ENCODE results near the gene PXDC1.

Gene PXDC1

DNA sequence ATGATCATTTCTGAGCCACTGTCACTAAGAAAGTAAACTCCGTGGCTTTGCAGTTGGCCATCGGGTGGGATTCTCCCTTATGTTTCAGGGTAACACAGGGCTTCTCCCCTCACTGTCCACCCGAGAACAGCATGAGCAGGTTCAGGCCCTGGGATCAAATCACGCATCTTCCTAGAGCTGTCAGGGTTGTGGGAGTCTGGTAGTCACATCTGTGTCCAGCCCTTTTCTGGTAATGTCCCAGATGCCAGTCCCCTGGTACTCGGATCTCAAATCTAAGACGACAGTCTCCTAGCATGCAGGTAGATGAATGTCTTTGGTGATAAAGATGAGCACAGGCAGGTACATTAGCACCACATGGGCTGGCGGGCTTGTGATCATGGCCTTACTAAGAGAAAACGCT lies 4.8 kb downstream of the PXDC1 start:
- no peak for DNase-seq

DNA sequence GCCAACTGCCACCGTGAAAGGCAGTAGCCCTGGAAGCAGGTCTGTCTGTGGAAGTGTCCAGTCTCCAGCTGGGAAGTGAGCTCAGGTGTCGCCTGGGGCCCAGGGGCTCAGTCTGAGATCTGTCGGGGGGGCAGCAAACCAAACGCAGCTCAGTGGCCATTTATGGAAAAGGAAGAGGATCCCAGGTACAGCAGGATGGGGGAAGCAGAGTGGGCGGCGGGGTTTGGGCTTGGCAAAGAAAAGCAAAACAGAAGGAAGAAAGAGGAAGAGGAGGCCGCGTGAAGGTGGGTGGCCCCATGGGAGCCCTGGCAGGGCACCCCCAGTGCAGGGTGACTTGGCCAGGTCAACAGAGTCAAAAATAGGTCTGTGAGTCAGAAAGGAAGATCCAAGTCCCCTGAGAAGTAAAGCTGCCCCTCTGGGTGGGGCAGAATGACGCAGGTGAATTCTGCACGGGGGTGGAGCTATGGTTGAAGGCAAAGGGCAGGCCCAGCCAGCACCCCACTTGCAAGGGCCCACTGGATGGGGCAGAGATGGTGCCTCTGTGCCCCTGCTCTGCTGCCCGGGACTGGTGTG lies 5.3 kb downstream of the PXDC1 start:
- DNase-seq = no peak

DNA sequence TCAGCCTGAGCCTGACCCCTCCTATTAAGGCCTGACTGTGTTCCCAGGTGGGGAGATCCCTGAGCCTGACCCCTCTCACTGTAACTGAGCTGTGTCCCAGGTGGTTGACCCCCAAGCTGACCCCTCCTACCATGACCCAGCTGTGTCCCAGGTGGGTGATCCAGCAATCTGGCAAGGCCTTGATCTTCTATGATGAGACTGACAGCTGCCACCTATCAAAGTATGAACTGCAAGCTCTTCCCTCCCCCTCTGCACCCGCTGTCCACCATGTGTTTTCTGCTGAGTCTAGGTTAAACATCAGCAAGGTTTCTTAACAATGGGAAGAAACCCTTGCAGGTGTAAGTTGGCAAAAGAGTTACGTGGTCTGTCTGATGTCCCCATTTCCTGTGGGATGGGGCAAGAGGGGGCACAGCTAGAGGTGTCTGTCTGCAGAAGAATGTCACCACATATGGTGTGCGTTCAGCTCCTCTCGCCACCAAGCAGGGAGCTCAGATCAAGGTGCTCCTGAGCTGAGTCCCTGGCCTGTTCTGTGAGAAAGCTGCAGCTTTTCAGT lies 5.9 kb downstream of the PXDC1 start:
- no peak for DNase-seq

DNA sequence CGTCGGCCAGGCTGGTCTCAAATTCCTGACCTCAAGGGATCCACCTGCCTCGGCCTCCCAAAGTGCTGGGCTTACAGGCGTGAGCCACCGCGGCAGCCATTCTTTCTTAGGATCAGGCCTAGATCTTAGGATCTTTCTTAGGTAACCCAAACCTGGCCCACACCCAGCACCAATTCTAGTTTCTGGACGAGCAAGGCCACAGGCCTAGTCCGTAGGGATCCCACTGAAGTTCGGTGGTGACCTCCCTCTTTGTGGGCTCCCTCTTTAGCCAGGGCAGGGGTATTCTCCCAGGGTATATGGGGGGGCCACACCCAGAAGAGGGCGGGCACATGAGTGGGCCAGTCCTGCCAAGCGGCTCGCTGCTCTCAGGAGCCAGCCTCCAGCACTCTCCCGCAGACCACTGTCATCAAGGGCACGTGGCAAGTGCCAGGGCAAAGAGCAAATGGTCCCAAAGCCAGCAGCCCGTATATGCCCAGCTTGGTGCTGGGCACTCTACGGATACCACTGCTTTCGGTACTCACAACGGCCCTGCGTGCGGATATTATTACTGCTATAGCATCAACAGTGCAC lies 6.5 kb downstream of the PXDC1 start:
- no peak for DNase-seq

DNA sequence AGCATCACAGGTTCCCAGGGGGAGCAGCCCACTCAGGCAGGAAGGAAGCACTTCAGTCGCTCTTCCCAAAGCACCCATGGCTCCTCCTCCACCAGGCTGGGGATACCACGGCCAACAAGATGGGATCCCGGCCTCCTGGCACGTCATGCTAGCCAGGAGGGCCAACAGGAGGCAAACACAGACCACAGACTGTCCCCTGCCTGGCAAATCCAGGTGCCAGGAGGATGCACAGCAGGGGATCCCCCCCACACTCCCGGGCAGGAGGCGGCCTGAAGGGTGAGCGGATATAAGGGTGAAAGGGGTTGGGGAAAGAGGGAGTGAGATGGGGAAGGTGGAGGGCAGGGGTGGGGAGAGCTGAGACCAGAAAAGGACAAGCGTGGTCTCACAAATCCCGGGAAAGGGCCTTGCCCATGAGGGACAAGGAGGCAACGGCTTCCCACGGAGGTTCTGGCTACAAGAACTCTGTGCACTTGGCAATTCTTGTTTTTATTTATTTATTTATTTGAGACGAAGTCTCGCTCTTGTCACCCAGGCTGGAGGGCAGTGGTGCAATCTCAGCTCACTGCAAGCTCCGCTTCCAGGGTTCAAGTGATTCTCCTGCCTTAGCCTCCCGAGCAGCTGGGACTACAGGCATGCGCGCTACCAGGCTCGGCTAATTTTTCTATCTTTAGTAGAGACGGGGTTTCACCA lies 7.2 kb downstream of the PXDC1 start:
- no peak for DNase-seq

DNA sequence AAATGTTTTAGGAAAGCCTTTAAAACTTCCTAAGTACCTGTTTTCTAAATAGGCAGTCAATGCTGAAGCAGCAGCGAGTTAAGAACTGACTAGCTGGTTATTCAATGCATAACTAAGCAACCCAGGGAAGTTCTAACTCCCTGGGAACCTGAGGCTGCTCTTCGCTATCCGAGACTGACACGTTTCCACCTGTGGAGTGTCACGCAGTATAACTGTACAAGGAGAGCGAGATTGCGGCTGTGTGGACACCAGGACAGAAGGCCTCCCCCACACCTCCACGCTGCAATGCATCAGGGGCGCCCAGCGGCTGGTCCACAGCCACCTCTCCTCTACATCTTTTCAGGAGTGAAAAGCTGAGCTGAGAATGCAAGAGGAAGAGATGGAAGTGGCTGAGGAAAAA lies 8.0 kb downstream of the PXDC1 start:
- DNase-seq = no peak

DNA sequence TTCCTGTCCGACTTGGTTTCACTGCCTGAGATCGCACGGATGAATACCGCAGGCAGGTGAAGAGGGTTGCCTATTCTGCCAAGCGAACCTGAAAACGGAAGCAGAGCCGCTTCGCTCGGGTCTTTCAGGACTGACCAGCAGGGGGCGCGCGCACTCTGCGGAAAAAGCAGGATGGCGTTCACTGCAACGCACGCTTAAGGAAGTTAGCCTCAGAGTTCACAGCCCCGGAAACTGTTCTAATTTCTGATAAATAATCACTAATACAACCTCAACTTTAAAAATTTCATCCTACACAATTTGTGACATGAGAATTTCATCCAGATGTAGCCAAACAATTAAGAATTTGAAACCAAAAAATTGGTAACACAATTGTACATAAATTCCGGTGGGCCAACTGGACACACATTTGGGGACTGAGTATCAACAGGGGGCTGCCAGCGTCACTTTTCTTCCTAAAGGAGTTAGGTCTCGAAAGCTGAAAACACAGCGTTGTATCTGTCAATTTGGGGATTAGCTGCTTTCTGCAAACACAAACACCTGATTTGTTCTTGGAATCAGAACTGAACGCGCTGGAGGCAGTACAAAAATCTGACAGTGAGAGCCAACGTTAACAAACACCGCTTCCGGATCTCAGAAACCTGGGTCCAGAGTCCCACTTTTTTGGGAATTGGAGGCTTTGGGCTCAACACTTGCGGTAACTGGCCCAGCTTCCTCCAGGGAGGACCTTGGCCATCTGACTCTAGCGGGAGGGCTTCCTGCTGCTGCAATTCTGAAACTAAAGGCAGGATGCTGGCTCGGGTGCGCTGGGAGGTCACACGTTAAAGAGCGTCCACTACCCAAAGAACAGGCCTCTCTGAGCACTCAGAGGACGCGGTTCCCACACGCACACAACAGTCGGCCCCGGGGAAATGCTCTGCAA lies 8.8 kb downstream of the PXDC1 start:
- DNase-seq = peak; percentile 93

DNA sequence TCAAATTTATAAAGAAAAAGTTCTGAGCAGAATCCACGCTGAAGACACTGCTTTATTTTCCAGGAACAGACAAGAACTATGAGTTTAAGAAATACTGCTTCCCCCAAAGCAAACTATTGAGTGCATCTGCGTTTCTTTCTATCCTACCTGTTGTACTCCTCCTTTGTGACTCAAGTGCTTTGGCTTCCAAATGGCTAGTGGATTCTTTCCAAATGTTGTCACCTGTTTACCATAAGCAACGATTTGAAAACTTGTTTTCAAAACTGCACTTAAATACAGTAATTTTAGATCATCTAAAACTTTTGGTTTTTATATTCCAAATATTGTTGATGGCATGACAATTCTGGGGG lies 9.5 kb downstream of the PXDC1 start:
- DNase-seq = no peak

DNA sequence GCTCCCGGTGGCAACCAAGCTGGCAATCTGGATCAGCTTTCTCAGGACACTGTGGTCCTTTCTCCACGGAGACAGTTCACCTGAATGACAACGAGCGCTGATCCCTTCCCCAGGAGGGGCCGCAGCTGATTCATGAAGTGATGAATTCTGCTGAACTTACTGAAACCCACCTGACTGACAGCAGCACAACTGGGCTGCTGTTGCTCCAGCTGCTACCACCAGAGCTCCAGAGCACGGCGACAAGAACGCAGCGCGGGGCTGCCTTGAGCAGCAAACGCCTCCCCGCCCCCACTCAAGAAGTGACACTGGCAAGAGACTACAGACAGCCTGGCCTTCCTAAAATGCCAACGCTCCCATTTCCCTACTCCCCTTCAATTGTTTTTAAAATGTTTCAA lies 10.0 kb downstream of the PXDC1 start:
- DNase-seq = no peak

DNA sequence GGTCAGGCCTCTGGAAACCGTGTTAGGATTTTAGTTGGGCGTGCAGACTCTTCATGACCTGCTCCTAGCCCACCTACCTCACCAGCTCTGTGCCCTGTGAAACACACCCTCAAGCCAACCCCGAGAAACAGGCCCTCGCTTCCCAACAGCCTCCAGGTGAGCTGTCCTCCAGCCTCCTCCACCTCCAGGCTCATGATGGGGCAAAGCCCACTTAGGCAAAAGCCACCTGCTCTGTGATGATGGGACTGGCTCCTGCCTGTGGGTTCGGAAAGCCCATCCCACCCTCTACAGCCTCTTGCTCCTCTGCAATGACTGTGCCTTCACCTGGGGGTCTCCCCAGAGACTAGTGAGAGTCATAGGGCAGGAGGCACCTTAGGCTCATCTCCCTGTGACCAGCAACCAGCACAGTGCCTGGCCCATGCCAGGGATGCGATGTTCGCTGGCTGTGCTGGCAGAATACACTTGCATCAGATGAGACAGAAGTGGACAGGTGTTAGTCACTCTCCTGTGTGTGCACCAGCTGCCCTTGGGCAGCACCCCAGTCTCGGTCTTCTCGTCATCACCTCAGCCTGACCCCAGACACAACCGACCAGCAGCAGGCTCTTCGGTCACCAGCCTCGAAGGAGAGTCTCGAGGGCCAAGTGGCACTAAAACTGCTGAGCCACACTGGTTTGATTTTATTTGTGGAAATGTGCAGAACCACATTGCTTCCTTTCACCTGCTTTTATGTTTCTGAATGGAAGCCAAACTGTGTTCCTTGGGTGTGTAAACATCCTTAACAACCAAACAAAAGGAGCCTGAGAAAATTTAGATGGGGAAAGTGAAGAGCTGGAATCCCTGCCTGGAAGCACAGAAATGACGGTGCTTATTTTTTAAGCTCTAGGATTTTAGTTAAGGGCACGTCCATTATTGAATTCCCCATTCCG lies 10.7 kb downstream of the PXDC1 start:
- no peak for DNase-seq

DNA sequence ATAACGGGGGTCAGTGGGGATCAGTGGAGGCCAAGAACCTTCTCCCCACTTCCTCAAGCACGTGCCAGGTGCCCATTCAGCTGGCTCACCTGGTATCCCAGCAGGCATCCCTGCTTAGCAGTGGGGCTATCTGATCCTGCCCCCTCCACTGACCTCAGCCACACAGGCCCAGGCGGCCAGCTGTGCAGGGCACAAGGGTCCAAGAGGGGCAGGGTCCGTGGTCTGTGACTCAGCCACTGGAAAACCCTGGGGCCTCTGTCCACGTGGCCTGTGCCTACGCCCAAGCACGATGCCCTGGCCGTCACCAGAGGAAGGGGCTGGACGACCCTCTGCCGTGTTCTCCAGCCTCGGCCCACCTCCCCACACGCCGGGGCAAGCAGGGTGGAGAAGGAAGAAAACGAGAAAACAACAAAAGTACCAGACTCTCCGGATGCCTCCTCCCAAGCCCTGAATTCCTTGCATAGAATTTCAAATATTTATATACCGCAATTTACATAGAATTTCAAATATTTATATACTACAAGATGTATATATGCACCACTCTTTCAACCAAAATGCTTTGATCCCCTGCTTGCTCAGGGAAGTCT lies 12.1 kb downstream of the PXDC1 start:
- no peak for DNase-seq

DNA sequence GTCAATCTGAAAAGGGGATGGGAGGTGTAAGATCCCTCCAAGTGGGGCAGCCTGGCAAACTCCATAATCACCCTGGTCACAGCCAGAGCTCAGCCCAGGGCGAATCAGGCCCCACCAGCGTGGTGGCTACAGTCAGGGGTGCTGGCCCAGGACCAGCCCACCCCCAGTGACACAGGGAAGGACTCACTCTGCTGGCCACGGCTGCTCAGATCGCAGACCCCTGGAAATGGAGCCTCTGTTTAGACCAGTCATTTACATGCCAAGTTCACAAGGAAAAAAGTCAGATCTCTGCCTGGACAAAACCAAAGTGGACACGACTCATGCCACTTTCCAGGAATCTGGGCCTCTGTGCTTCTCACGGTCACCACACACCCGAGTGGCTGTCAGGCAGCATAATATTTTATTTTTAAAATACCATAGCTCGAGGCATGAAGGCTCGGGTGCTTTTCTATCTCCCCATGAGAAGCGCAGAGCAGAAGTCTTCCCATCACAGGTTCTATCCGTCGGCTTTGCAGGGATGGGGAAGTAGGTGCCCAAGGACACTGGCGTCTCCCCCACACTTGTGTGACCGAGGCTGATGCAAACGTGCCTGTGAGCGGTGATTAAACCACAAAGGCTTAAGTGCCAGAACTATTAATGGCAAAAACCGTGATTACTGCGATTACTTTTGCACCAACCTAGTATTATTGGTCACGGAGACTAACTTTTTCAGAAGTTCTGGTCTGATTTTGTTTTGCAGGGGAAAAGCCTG lies 13.0 kb downstream of the PXDC1 start:
- no peak for DNase-seq

DNA sequence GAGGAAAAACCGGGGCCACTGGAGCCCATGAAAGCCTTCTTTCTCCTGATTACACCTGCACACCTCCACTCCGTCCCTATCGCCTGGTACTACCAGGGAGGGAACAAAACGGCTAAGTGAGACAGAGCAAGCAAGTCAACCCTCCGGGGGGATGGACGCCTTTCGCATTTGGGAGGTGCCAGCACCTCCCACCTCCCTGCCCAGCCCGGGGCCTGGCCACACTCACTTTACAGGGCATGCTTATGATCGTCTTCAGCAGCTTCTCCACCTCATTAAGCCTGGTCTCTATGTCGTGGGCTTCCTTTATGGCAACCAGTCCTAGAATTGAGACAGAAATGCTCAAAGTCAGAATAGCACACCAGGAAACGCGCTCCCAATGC lies 13.7 kb downstream of the PXDC1 start:
- DNase-seq = no peak

DNA sequence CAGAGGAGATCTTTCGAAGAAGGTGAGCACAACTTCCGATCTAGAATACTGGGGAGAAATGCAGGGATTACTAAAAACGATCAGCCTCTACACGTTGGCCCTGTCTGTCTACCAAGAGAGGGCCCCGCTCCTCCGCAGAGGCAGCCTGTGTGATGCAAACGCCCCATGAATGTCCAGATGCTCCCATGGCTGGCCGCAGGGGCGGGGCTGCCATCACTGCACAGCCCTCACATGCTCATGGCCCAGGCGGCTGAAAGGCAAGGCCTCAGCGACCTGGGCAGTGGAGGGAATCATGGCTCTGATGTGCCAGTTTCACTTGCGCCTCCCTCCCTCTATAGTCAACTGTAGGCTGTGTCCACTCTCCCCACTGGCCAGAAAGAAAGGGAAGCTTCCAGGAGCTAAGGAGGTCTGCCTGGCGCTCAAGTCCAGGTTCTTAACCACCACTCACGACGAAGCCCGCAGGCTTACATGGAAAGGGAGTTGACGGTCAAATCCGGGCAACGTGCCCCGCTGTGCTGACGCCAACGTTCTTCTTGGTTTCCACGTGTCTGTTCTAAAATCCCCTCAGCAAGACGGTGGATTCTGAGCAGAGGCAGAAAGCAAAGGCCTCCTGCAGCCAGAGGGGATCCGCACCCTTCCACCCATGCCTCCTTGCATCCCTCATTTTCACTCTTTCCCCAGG lies 14.2 kb downstream of the PXDC1 start:
- DNase-seq = no peak

DNA sequence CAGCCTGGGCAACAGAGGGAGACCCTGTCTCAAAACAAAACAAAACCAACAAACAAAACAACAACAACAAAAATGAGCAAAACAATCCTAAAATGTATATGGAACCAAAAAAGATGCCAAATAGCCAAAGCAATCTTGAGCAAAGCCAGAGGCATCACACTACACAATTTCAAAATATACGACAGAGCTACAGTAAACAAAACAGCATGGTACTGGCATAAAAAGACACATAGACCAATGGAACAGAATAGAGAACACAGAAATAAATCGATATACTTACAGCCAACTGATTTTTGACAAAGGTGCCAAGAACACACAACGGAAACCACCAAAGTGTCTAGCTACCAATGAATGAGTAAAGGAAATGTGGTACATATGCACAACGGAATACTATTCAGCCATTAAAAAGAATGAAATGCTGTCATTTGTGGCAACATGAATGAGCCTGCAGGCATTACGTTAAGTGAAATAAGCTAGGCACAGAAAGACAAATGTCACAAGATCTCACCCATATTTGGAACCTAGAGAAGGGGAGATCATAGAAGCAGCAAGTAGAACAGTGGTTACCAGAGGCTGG lies 16.4 kb downstream of the PXDC1 start:
- no peak for DNase-seq

DNA sequence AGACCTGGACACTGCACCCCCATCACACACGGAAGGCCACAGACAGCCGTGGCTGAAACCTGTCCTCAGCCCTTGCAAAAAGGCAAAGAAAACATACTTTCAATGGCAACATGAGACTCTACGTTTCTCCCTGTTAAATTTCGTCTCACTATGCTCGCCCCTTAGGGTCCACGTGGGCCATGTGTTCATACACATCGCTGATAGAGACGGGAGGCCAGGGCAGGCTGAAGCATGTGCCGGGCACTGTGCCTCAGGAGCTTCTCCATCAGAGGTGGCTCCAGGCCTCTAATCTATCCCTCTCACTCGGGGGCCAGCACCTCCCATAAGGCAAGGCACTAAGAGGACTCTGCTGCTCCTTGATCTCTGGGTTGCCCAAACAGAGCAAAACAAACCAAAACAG lies 17.5 kb downstream of the PXDC1 start:
- DNase-seq = no peak

DNA sequence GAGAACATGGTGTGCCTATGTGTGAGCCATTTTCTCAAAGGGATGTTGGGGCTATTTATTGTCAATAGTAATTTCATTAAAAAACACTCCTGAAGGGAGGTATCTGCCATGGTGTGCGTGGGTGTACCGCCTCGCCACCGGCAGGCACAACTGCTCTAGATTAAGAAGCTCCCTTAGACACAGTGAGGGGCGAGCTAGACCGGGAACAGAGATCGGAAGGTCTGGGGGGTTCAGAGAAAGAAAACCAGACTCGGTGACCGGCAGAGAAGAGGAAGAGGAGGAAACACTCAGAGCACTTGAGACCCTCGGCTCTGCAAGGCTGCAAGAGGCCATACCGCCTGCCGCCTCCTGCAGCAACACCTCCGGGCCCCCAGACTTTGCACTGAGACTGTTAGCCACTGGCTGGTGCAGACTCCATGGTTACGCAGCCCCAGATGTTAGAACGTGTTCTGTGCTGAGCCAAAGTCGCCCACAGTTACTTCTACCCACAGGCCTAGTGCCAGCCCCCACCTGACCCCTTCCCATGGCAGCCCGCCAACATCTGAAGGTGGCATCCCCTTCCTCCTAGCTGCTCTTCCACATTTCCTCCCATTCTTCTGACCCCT lies 18.1 kb downstream of the PXDC1 start:
- no peak for DNase-seq

DNA sequence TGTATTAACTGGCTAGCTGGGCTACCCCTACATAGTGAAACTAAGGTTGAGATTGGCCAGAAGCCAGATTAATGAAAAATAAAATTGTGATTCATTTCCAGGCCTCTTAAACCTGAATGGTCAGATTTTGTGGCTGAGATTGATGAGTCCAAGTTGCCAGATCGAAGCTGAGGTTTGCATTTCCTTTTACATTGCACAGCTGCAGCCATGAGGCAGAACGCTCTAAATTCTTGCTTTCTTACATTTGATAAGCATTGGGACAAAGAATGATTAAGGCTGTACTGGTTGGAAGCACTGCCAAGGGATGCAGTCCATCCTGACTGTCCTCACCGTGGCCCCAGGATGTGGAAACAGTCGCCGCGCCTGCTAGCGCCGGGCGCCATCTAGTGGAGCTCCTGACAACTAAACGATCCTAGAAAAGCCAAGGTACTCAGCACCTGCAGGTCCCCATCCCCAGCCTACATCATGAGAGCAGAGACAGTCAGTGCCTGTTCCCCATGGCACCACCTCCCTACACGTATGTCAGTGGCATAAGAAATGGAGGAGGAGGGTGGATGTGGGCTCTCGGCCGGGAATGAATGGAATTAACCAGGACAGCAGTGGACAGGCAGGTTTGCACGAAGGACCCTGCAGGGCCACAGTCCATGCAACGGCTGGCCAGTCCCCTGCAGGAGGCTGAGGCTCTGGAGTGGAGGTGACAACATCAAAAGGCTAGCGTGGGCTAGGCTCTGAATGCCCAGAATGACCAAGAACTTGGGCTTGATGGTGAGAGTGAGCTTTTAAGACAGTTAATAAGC lies 19.0 kb downstream of the PXDC1 start:
- DNase-seq = peak; percentile 78

DNA sequence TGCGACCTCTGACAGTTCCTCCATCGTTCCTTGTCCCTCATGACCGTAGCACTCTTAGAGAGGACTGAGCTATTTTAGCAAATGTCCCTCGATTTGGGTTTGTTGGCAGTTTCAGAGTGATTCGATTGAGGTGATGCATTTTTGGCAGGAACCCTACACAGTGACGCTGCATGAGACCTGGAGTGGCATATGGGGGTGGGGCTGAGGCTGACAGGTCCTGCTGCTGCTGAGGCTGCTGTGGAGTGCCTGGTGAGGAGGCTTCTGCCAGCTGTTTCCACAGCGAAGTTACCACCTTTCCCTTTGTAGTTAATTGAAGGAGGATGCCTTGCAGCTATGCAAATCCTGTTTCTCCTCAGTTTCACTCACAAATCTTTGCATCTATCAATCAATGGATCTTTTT lies 19.8 kb downstream of the PXDC1 start:
- no peak for DNase-seq
